LoVo (cell line): ENCODE results near the gene ZFYVE26.
A peak's percentile ranks its signal among the peaks of the same experiment; 100 is the strongest.
"Not testable (repeated sequence)": the region's sequence is repeated elsewhere in the genome, so short reads cannot be mapped to it uniquely, and the experiment has no call there.

Experiments
- DNase-seq: peaks from one replicate; pipeline ENCODE4 v3.0.0-alpha.2; 2016; ENCODE audit warnings: low spot score

Gene ZFYVE26

DNA sequence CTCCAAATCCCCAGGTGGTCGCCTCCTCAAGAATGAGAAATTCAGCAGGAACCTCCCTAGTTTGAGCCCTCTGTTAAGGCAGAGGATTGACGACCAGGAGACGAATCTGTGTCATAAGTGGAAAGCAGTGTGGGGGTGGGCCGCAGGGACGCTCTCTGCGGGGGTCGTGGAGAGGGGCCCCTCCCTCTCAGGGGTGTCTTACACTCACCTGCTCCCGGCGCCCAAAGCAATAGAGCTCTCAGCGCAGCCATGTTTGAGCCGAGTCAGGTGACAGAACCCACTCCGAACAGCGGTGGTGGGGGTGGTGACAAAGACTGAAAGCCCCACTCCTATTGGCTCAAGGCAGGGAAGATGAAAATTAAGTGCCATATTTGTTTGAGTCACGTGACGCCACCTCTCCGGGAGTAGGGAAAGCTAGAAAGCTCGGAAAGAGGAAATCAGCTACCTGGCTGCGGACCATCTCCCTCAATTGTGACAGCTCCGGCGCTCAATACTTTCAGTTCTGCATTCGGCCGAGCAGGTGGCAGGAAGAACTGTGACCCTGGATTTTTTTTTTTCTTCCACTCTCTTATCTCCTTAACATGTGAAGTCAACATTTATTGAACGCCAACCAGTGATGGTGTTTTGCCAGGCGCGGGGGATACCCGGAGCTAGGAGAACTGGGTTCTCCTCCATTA is at the start of gene ZFYVE26:
TSS of gene ZFYVE26 (minus strand) at position 265 of the 677 bp plus-strand sequence. CDS start 627 bp downstream, outside the sequence.
- DNase-seq = peak; percentile 95

DNA sequence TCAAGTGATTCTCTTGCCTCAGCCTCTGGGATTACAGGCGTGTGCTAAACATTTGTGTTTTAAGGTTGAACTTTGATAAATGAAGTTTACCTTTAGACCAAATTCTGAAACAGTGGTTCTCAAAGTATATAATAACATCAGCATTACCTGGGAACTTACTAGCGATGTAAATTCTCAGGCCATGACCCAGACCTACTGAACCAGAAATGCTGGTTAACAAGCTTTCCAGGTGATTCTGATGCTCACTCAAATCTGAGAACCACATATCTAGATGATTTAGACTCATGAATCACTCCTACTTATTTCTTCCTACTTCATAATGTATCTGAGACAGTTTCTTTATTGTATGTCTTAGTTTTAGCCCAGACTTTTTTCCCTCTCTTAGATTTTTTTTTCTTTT is 46.8 kb upstream of the ZFYVE26 start:
- no peak for DNase-seq

- DNase-seq = no peak
These were observed 42.9 kb upstream of the ZFYVE26 start for GRCh38 chr14:67859169-67859749.

- no peak for DNase-seq
These were observed 41.5 kb upstream of the ZFYVE26 start for GRCh38 chr14:67857778-67858350.

DNA sequence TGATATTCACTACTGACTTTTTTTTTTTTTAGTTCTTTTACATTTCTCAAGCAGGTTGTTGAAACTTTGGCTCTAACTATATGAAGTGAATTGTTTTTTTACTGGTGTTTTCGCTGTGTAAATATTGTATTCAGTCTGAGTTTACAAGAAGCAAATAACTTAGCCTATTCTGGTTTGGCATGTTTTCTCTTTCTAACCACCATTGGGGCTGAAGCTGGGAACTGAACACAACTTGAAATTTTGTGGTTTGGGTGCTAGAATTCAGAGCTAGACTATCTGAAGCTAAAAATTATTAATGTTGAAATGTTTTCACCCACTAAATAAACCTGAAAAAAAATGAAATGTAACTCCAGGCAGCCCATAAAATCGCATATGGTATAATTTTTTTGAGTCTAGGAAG is 40.4 kb upstream of the ZFYVE26 start:
- no peak for DNase-seq

DNA sequence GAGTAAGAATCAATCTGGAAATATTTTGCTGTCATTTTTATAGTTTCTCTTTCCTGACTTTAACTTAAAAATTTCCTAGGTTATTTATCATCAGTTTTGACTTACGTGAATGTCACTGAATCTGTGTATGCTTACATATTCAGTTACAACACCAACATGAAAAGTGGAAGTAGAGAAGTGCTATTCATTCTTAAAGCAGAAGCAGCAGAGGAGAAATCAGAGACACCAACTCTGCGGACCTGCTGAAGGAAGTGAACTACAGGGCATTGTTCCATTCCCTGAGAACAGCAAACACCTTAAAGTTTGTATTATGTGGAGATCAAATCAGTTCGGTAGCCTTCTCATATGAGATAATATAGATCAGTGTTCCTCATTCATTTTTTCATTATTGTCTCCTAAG is 37.3 kb upstream of the ZFYVE26 start:
- no peak for DNase-seq

GRCh38 chr14:67852926-67853604 is 36.7 kb upstream of the ZFYVE26 start:
- DNase-seq = no peak

- no peak for DNase-seq
These were observed 35.5 kb upstream of the ZFYVE26 start for GRCh38 chr14:67851785-67852410.

DNA sequence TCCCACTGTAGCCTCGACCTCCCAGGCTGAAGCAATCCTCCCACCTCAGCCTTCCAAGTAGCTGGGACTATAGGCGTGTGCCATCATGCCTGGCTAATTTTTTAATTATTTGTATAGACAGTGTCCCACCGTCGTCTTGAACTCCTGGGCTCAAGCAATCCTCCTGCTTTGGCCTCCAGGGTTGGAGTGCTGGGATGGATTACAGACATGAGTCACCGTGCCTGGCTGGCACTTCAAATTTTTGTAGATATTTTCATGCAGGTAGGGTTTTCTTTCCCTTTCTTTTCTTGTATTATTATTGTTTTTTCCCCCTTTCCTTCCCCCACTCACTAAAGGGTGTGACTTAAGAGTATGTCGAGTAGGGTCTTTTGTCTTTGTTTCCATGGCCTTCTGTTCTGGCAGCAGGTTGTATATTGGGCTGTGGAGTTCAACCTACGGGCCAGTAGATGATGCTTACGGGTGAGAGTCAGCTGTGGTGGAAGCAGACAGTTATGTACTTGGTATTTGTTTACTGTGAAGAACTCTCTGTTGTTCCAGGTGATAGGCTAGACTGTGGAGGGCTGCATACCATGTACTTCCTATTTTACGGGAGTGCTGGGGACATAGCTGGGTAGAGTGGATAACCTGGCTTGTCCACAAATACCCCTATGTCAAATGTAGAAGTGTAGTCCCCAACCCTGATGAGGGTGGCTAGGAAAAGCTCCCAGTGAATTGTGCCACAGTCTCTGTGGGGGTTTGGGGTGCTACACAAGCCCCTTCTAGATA is 33.9 kb upstream of the ZFYVE26 start:
- no peak for DNase-seq

- no peak for DNase-seq
These were observed 29.7 kb upstream of the ZFYVE26 start for GRCh38 chr14:67846029-67846610.

DNA sequence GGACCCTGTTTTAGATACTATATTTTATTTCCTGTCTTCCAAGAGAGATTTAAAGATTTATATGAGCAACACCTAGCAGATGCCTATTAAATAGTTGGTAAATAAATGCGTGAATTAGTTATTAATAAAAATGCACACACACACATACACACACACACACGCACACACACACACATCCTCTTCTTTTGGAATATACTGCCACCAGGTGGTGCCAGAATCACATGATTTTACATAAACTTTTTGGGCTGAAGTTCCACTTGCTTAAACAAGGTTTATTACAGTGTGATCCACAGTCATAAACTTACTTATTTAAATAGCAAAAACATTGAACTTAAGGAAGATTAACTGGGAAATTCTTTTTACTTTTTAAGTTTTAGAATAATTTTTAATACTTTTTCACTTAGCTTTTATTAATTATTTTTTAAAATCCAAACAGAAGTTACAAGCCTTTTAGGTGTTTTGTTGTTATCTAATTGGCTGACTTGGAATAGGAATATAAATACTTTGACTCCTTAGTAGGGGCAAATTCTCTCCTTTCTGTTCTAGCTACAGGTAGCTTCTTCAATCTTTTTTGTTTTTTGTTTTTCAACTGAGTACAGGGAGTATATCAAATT is 20.7 kb upstream of the ZFYVE26 start:
- DNase-seq = peak; percentile 69

- DNase-seq = no peak
These were observed 19.2 kb upstream of the ZFYVE26 start for GRCh38 chr14:67835596-67835995.

DNA sequence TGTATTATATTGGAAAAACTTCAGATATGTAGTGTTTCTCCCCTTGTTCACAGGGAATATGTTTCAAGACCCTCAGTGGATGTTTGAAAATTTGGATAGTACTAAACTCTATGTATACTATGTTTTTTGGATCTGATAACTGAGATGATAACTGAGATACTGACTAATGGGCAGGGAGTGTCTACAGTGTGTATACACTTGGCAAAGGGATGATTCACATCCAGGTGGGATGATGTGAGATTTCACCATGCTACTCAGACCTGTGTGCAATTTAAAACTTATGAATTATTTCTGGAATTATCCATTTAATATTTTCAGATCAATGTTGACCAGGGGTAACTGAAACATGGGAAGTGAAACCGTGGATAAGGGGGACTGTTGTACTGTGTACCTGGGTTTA is 17.0 kb upstream of the ZFYVE26 start:
- no peak for DNase-seq

GRCh38 chr14:67831113-67831512 is 14.7 kb upstream of the ZFYVE26 start:
- DNase-seq = no peak

- no peak for DNase-seq
These were observed 4.7 kb upstream of the ZFYVE26 start for GRCh38 chr14:67821121-67821520.

GRCh38 chr14:67820428-67820971 is 4.1 kb upstream of the ZFYVE26 start:
- peak; percentile 63 for DNase-seq

- DNase-seq = peak; percentile 89
These were observed 3.4 kb upstream of the ZFYVE26 start, which contains the start of gene RAD51B for GRCh38 chr14:67819563-67820421. RAD51B (plus strand) TSS chr14:67819779.

- DNase-seq = not testable (repeated sequence)
These were observed 2.1 kb upstream of the ZFYVE26 start for GRCh38 chr14:67818476-67818875.

- DNase-seq = no peak
These were observed 1.5 kb upstream of the ZFYVE26 start for GRCh38 chr14:67817750-67818438.
